Measurements from ENCODE around the gene SRSF3. TPM values are rescaled to one million over a fixed set of nuclear protein-coding genes. Genes with fewer than 3 reads are reported as not detected.
A peak's percentile ranks its signal among the peaks of the same experiment; 100 is the strongest.

Gene SRSF3
- total RNA-seq, 1 donor from 2014 or later, result 119 TPM

GRCh38 chr6:36627141-36627540, 33.0 kb downstream of the SRSF3 start:
- DNase-seq, result no peak
- TF ChIP-seq CTCF (IDR thresholded peaks at IDR 0.05; ENCODE audit: borderline replicate concordance), result no peak
- intact Hi-C loops (cut with micrococcal nuclease), result loop anchor here (5.0 kb wide), 1 partner anchor 55 kb away; no protein-coding TSS in a partner anchor
- Histone ChIP-seq H3K27ac (replicated peaks) (peak overlapping the region; percentile 71), H3K9me3 (replicated peaks) (no peaks in the 10 kb centered on the region), H3K36me3 (no peaks in the 10 kb centered on the region), H3K4me1 (peaks cover 67% of the 10 kb centered on the region), H3K27me3 (ENCODE audit: low read depth) (no peaks in the 10 kb centered on the region), H3K4me3 (no peak overlapping the region)

- TF ChIP-seq CTCF (IDR thresholded peaks at IDR 0.05; ENCODE audit: borderline replicate concordance), result no peak
- H3K27ac ChIP-seq (replicated peaks), result peak overlapping the region; percentile 71
- no peaks in the 10 kb centered on the region for H3K27me3 ChIP-seq (ENCODE audit: low read depth)
- no peaks in the 10 kb centered on the region for H3K9me3 ChIP-seq (replicated peaks)
- H3K4me1 ChIP-seq, result peaks cover 61% of the 10 kb centered on the region
- intact Hi-C loops (cut with micrococcal nuclease), result loop anchor here (5.0 kb wide), 1 partner anchor 54 kb away; no protein-coding TSS in a partner anchor
- DNase-seq, result peak; percentile 50
- H3K4me3 ChIP-seq, result no peak overlapping the region
- no peaks in the 10 kb centered on the region for H3K36me3 ChIP-seq
These were observed 33.7 kb downstream of the SRSF3 start for GRCh38 chr6:36627801-36628246.

- H3K27me3 ChIP-seq (ENCODE audit: low read depth), result no peaks in the 10 kb centered on the region
- no peaks in the 10 kb centered on the region for H3K9me3 ChIP-seq (replicated peaks)
- DNase-seq, result no peak
- intact Hi-C loops (cut with micrococcal nuclease), result loop anchor here (5.0 kb wide), 1 partner anchor 53 kb away; no protein-coding TSS in a partner anchor
- peak overlapping the region; percentile 71 for H3K27ac ChIP-seq (replicated peaks)
- H3K36me3 ChIP-seq, result no peaks in the 10 kb centered on the region
- TF ChIP-seq CTCF (IDR thresholded peaks at IDR 0.05; ENCODE audit: borderline replicate concordance), result no peak
- peaks cover 61% of the 10 kb centered on the region for H3K4me1 ChIP-seq
- H3K4me3 ChIP-seq, result no peak overlapping the region
These were observed 35.6 kb downstream of the SRSF3 start for GRCh38 chr6:36629784-36630183.

- DNase-seq, result no peak
- Histone ChIP-seq H3K27me3 (ENCODE audit: low read depth) (no peaks in the 10 kb centered on the region), H3K9me3 (replicated peaks) (no peaks in the 10 kb centered on the region), H3K27ac (replicated peaks) (no peak overlapping the region), H3K36me3 (no peaks in the 10 kb centered on the region), H3K4me3 (no peak overlapping the region), H3K4me1 (peaks cover 55% of the 10 kb centered on the region)
- intact Hi-C loops (cut with micrococcal nuclease), result no loop called here
- TF ChIP-seq CTCF (IDR thresholded peaks at IDR 0.05; ENCODE audit: borderline replicate concordance), result no peak
These were observed 37.3 kb downstream of the SRSF3 start for GRCh38 chr6:36631326-36632011.

- peaks cover 36% of the 10 kb centered on the region for H3K4me1 ChIP-seq
- H3K4me3 ChIP-seq, result no peak overlapping the region
- no peaks in the 10 kb centered on the region for H3K27me3 ChIP-seq (ENCODE audit: low read depth)
- no peak for TF ChIP-seq CTCF (IDR thresholded peaks at IDR 0.05; ENCODE audit: borderline replicate concordance)
- H3K9me3 ChIP-seq (replicated peaks), result no peaks in the 10 kb centered on the region
- H3K36me3 ChIP-seq, result no peaks in the 10 kb centered on the region
- intact Hi-C loops (cut with micrococcal nuclease), result no loop called here
- H3K27ac ChIP-seq (replicated peaks), result peak overlapping the region; percentile 66
- no peak for DNase-seq
These were observed 39.2 kb downstream of the SRSF3 start for GRCh38 chr6:36633370-36633769.
